Fibroblast of gingiva (primary cell): Measurements from ENCODE around the gene HRH3.

Experiments
- DNase-seq: peaks from one replicate; pipeline ENCODE4 v3.0.0-alpha.2; 2011; ENCODE audit warnings: low read depth

HRH3 gene

DNA sequence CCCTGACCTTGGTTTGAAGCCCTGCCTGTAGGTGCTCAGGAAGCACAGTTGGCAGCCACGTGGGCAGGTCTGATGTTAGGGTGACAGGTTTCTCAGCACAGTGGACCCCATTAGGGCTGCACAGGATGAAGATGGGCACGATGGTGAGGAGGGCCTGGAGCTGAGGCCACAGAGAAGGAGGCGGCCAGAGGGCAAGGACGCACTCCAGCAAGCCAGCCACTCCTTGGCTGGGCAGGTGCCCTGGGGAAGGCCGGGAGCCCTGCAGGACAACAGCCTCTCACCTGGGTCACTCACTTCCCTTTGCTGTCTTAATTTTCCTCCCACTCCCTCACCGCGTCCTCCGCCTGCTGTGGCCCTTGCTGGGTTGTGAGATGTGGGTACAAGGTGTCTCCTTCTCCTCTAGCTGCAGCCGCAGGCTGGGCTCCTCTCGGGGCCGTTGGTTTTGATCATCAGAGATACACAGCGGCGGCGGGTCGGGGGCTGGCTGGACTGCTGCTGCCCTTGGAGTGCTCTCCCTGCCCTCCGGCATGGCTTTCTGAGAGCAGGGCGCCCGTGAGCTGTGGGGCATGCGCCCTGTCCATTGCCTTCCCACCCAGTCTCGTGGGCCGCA lies 23.9 kb upstream of the HRH3 start:
- DNase-seq = no peak

DNA sequence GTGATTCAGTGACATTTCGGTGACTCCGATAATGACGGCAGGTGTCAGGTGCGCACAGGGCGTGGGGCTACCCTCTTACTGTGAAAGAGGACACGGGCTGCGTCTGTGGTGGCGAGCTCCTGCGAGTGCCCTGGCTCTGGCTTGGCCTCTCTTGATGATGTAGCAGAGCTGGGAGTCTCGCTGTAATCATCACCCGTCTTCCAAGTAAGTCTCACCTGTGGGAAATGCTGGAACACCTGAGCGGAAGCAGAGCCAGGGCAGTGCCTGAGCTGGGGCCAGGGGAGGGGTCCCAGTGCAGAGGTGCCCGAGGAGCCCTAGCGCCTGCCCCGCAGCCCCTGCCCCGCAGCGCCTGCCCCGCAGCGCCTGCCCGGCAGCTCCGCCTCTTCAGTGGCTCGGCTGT lies 23.0 kb upstream of the HRH3 start:
- no peak for DNase-seq

DNA sequence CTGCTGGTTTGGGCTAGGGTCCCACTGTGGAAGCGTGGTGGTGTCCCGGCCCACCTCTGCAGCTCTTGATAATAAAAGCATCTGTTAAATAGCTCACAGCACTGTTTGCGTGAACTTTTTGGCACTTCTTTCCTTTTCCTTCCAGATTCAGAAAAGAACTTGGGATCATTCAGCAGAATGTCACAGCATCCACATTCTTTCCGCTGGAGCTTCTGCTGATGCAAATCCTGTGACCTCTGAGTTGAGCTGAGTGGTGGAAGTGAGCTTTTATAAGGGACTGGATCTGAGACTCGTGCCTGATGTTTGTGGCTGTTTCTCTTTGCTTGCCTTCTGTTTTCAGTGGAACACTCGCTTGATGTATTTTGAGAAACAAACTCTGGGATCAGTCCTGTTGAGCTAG lies 22.1 kb upstream of the HRH3 start:
- DNase-seq = no peak

DNA sequence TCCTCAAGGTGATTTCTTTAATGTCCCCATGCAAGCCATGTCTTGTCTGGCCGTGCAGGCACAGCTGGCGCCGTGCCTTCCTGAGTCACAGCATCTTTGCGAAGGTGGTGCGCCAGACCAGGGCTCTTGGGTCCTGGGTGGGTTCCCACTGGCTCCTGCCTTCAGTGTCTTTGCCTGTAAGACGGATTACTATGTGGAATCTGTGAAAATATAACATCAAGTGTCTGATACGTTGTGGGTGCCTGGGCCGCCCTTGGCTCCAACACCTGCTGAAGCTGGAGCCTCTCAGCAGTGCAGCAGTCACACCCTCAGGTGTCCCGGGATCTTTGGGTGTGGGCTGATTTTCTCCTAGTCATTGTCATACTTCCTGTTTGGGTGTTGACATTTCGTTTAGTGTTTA lies 21.4 kb upstream of the HRH3 start:
- no peak for DNase-seq

DNA sequence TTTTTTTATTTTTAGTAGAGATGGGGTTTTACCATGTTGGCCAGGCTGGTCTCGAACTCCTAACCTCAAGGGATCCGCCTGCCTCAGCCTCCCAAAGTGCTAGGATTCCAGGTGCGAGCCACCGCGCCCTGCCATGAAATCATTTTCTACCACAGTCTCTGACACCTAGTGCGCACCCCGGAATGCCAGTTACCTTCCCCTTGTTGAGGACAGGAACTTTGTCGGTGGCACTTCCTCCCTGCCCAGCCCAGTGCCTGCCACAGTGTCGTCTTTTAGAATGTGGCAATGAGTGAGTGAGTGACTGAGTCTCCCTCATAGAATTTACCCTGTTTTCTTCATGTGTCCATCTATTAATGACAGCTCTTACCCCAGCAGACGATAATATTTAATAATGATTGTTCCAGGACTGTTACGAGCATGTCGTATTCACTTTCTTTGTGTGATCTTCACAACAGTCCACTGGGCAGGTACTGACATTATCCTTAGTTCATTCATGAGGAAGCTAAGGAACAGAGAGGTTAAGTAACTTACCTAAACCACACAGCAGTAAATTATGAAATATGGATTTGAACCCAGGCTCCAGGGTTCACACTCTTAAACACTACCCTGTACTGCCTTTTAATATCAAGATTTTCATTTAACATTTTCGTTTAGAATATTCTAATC lies 20.1 kb upstream of the HRH3 start:
- DNase-seq = no peak

DNA sequence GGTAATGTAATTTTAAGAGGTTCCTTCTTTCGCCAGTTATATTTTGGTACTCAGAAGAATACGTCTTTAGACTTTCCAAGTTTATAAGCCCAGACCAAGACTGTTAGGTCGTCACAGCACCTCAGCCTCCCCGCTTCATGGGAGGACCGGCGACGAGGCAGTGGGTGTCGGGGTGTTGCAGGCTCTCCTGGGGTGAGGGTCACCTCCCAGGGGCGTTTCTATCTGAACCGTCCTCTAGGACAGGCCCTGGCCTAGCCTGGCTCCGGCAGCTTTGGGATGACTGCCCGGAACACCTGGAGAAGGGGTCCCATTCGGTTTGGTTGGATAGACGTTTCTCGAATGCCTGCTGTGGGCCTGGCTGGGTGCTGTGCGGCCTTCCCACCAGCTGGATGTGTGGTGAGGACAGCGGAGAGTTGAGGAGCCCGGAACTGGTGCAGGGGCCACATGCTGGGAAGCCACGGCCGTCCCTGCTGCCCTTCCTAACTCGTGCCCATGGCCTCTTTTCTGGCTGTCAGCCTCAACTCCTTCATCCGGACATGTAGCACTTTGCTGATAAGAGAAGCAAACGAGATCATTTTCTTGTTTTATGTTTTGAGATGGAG lies 19.3 kb upstream of the HRH3 start:
- DNase-seq = no peak

DNA sequence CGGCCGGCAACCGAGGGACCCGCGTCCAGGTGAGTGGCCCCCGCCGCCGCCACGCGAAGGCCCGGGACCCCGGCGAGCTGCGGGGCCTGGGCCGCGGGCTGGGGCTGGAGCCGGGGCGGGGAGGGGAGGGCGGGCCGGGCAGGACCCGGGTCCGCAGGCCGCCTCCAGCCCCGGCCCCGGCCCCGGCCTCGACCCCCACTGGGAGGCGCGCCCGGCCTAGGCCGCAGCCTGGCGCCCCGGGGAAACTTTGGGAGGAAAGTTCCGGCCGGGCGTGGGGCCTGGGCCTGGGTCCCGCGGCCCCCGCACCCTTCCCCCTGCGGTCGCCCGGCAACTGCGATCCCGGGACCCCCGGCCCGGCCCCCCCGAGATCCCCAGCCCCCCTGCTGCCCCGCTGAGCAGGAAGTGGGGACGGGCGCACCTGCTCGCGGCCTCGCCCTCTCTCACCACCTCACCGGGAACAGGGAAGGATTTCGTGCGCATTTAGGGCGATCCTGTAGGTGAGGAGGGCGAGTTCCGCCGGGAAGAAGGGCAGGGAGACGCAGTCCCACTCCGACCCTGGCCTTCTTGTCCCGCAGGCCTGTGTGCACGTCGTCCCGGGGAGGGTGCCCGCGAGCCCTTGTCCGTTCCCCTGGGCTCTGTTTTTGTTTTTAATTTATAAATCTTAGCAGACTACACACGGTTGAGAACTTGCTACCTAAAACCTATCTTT lies 18.6 kb upstream of the HRH3 start:
- DNase-seq = no peak

DNA sequence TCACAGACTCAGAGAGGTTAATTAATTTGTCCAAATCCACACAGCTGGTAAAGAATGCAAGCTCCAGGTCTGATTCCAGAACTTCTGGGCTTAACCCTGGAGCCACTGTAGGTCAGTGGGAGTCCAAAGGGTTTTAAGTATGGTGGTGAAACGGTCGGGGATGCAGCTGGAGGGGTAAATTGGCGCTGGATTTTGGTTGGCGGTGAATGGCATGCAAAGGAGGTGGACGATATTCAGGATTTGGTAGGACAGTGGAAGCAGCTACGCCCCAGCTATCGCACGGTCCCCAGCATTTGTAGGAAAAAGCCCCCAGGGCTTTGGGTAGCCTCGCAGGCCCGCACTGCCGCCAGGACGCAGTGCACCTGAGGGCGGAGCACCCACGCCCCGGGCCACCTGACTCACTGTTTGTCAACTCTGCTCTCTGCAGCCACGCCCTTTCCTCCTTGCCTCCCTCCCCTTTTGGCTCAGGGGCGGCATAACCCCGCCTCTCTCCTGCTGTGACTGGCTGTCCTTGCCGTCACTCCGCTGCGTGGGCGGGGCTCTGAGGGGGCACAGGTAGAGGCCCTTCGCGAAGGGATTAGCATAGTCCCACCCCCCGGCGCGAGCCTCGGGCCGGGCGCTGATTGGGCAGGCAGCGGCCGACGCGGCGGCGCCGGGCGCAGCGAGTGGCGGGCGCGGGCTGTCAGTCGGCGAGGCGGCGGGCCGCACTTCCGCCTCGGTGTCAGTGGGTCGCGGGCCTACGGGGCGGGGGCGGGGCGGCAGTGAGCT lies 17.9 kb upstream of the HRH3 start, which contains the start of gene OSBPL2:
TSS of gene OSBPL2 (plus strand) at position 721 of the 768 bp plus-strand sequence. CDS start 17,664 bp downstream, outside the sequence.
- DNase-seq = peak; percentile 94

DNA sequence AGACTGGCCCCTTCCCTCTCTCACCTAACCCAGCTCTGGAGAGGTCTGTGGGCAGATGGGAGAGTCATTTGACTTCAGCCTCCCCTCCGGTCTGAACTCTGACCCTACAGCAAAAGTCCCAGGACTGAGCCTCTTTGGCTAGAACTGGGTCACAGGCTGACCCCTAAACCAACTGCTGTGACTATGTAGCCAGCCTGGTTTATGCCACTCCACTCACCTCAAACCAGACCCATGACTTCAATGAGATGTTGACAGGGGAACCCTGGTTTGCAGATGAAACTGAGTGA lies 17.4 kb upstream of the HRH3 start:
- no peak for DNase-seq

DNA sequence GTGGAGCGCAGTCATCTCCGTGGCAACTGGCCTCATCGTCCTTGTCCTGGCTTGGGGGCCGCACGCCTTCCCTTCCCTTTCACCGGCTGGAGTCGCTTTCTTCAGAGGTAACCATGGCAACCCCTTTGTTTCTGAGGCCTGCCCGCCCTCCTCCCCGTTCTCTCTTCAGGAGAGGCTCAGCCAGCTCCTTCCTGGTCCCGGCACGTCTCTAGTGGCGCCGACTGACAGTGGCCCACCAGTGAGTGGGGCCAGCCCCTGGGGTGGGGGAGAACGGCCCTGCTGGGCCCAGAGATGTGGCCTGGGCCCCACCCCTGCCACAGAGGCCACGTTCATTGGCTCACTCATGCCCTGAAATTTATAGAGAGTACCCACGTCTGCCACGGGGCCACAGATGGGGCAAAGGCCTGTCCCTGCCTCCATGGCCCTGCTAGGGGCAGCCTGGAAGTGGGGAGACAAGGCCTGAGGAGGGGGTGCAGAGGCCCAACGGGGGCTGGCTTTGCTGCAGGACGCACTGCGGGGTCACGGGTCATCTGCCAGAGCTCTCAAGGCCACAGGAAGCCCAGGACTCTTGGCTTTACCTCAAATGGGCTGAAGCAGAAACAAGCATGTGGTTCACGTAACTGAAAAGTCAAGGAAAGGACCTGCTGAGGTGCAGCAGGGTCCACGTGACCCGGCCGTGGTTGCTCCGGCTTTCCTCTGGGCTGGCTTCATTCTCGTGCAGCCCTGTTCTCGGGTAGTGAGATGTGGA lies 16.9 kb upstream of the HRH3 start:
- no peak for DNase-seq

DNA sequence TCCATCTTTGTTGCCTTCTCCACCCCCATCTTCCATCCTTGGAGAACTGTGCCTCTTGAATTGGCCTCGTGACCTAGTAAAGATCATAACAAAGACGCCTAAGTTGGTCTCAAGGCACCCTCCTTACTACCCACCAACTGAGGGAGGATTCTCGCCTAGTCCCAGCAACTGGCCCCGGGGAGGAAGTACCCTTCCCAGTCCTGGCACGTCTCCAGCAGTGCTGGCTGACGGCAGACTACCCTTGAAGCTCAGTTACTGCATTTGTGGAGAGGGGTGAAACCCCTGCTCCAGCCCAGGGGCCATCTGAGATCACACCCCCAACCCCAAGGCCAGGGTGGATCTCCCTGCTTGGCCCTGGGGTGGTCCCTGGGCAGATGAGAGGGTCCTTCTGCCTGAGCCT lies 16.1 kb upstream of the HRH3 start:
- DNase-seq = no peak

DNA sequence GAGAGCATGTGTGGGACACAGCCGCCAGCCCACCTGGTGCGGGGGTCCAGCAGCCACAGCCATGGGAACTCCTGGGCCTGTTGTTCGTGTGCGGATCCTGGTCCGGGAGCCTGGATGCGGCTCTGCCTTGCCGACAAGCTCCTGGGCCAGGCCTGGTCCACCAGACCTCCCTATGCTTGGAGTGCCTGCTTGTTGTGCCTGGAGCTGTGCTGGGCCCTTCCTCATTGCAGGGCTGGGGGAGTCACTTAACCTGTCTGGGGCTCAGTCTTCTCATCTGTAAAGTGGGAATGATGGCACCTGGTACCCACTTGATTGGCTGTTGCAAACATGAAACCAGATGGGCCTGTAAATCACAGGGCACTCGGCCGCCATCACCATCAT lies 15.7 kb upstream of the HRH3 start:
- DNase-seq = no peak

DNA sequence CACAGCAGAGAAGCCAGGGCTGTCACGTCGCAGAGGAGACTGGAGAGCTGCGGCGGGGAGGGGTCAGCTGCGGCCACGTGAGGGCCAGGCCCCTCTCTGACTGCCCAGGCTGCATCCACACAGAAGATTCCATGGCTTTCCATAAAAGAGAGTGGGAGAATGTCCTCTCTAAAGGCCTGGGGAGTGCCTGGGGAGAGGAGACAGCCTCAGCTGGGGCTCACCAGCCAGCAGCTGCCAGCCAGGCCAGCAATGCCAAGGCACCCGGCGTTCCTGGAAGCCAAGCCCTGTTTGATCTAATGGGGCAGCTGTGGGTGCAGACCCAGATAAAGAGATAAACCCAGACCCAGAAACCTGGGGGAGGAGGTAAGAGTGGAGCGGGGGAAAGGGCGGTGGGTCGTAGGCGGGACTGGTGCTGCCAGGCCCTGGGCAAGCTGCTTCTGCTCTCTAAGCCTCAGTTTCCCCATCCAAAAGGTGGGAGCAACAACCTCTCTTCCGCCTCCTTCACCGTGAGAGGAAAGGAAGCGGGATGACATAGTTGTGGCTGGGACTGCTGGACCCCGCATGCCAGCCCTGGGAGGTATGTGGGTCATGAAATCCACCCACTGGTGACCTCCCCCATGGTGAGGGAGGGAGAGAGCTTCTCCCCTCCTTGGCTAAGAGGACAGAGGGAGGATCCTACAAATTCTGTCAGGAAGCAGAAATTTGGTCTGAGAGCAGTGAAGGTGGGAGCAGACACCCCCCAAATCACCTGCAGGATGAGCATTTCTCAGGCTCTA lies 15.1 kb upstream of the HRH3 start:
- DNase-seq = no peak

DNA sequence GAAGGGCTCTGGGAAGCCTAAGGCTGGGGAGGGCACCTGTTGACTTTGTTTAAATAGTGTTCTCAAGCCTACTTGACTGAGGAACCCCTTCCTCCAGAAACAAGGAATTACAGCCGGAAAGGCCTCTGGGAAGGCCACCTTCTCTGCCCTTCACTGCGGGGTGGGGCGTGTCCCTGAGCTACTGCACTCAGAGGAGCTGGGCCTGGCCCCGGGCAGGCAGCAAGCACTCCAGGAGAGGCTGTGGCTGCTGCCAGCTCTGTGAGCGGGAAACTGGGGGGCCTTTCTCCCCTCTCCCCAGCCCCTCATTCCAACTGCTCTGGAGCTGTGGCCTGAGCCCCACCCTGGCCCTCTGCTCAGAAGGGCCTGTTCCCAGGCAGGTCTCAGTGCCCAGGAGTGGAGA lies 14.3 kb upstream of the HRH3 start:
- DNase-seq = no peak

DNA sequence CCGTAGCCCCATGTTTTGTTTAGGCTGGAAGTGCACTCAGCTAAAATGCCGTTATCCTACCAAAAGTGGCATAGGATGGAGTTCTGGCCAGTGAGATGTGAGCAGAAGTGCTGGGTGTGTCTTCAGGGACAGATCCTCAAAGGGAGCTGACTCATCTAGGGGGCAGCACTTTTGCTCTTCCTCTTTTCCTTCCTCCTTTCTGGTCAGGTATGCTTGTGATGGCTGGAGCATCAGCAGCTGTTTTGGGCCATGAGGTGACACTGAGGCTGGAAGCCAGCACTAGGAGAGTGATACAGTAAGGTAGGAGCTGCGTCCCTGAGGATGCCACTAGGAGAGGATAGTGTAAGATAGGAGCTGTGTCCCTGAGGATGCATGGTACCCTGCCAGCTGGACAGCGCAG lies 13.6 kb upstream of the HRH3 start:
- no peak for DNase-seq

DNA sequence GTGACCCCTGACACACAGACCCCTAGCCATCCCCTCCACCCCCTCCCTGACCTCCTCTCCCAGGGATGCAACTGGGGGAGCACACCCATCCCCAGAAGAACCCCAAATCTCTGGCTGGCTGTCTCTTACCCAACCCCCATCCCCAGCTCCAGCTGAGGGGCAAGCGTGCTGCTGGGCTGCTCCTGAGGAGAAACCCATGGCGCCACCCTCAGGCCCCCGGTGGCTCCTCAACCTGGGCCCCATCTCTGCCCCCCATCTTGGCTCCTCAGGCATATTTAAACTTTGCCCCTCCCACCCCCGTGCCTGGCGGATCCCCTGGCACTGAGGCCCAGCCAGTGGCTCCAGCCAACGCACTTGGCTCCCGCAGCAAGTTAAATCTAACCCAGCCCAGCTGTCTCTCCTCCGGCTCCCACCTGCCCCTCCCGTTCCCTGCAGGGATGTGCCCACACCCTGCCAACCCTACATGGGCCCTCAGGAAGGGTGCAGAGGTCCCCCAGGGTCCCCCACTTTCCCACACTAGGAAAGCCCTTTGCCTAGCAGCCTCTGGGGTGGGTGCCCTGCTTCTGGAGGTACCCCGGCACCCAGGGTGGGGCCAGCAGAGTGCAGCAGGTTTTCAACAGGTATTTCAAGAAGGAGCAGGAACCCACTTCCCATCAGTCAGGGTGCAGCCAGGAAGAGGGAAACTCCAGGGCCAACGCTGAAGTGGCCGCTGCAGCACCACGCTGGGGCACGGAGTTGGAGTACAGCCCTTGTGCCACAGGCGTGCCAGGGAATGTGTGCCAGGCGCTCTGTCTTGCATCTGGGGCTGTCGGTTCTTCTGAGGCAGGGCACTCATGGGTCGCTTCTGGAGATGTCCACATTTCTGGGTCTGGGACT lies 12.9 kb upstream of the HRH3 start:
- DNase-seq = no peak

DNA sequence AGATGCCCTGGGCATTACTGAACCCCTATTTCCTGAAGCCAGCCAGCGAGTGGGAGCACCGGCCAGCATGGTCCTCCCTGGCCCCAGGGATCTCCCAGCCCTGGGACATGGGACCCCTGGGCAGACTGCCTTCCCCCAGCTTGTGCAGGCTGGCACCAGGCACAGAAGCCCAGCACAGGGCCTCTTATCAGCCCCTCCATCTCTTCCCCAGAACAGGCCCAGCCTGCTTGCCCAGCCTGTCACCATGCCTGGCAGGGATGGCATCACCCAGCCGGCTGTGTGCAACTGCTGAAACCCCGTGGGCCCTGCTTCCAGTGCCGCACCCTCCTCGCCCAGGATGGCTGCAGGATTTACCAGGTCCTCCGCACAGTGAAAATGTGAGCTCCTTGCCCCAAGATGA lies 12.1 kb upstream of the HRH3 start:
- DNase-seq = no peak

DNA sequence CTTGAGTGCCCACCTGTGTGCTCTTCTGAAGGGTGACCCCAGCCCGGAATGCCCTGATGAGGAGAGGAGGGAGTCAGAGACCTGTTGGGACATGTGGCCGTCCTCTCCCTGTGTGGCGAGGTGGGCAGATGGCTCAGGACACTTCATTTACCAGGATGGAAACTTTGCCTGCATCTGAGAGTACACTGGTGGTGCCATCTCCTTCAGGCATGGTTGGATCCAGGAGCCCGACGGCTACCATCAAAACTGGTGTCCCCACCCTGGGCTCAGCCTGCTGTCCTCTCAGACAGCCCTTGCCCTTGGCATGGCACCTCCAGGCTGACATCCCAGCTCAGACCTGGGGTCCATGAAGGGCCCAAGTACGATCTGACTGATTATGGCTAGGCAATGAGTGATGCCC lies 11.2 kb upstream of the HRH3 start:
- DNase-seq = no peak

DNA sequence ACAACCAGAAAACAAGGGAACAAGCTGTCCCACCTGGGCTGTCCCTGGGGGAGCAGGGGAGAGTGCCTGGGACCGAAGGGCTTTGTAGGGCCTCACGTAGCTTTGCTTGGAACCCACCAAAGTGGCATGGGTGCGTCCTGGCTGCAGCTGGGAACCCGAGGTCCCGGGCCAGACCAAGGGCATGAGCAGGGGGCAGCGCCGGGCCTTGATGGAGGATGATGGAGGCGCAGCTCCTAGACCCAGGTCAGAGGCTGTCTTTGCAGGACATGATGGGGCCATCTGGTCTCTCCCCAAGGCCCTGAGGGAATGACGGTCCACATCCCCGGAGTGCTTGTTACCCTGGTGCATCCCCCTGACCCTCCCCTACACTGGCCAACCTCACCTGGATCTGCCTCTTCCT lies 10.6 kb upstream of the HRH3 start:
- no peak for DNase-seq

DNA sequence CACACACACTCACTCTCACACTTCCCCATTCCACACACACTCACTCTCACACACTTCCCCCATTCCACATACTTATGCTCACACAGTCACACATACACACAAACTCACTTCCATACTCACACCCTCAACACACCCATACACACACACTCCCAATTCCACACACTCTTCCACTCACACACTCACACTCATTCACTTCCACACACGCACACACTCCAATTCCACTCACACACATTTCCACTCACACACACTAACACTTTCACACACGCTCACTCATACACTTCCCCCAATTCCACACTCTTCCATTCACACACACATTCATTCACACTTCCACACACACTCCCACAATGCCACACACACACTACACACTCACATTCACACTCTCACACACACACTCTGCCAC lies 10.2 kb upstream of the HRH3 start:
- no peak for DNase-seq
